WTC11 (cell line): ENCODE results near the gene ALK. TPM values are rescaled to one million over a fixed set of nuclear protein-coding genes. Genes with fewer than 3 reads are reported as not detected.

ENCODE experiments used
- ATAC-seq: fragments of 200-7000 bp; cut with Tn5 transposase; 2 replicates; pipeline ENCODE4 v1.10.0; 2021; ENCODE audit warnings: mild to moderate bottlenecking, moderate library complexity
- CTCF ChIA-PET: fragments of 300-600 bp; sonication (Branson Sonifier 250); formaldehyde crosslinking; loops from one replicate; lab custom pipeline; 2021; ENCODE audit warnings: antibody characterized with exemption; lab: Charles Lee
- POLR2A ChIA-PET: fragments of 350-600 bp; sonication (Branson Sonifier 250); formaldehyde crosslinking; loops from one replicate; lab custom pipeline; 2021; ENCODE audit warnings: antibody characterized with exemption; lab: Charles Lee
- DNase-seq: peaks from one replicate; pipeline ENCODE4 v3.0.0; 2021; ENCODE audit warnings: low spot score
- H3K27ac Mint-ChIP-seq: 2 replicates; pipeline ENCODE4 v1.8.0; 2021; ENCODE audit warnings: mixed read lengths
- H3K27me3 Mint-ChIP-seq: 2 replicates; pipeline ENCODE4 v1.8.0; 2021; ENCODE audit warnings: low read depth, mild to moderate bottlenecking, moderate library complexity, mixed read lengths
- H3K36me3 Mint-ChIP-seq: 2 replicates; pipeline ENCODE4 v1.8.0; 2021; ENCODE audit warnings: mixed read lengths
- H3K4me1 Mint-ChIP-seq: 2 replicates; pipeline ENCODE4 v1.8.0; 2022; ENCODE audit warnings: mixed read lengths
- H3K4me3 Mint-ChIP-seq: 2 replicates; pipeline ENCODE4 v1.8.0; 2021; ENCODE audit warnings: mild to moderate bottlenecking, moderate library complexity, mixed read lengths
- H3K9me3 Mint-ChIP-seq: 2 replicates; pipeline ENCODE4 v1.8.0; 2021; ENCODE audit warnings: mixed read lengths
- CBFB ChIP-seq: sonication (generic); formaldehyde crosslinking; IDR thresholded peaks from 2 replicates; pipeline ENCODE4 v1.8.1; 2022; ENCODE audit warnings: mild to moderate bottlenecking, low read depth, missing genetic modification reagents
- CREB1 ChIP-seq: sonication (generic); formaldehyde crosslinking; IDR thresholded peaks from 2 replicates; pipeline ENCODE4 v1.8.0; 2023; ENCODE audit warnings: mild to moderate bottlenecking, missing genetic modification reagents
- ESRRA ChIP-seq: sonication (generic); formaldehyde crosslinking; IDR thresholded peaks from 2 replicates; pipeline ENCODE4 v1.8.1; 2022; ENCODE audit warnings: mild to moderate bottlenecking, missing genetic modification reagents, borderline replicate concordance
- FOXJ3 ChIP-seq: sonication (generic); formaldehyde crosslinking; IDR thresholded peaks from 2 replicates; pipeline ENCODE4 v1.9.0; 2021; ENCODE audit warnings: missing genetic modification reagents, mild to moderate bottlenecking, borderline replicate concordance
- FOXP1 ChIP-seq: sonication (generic); formaldehyde crosslinking; IDR thresholded peaks from 2 replicates; pipeline ENCODE4 v1.8.0; 2022; ENCODE audit warnings: missing genetic modification reagents, mild to moderate bottlenecking, moderate library complexity, borderline replicate concordance
- JUN ChIP-seq: sonication (generic); formaldehyde crosslinking; IDR thresholded peaks from 2 replicates; pipeline ENCODE4 v1.8.0; 2023; ENCODE audit warnings: mild to moderate bottlenecking, missing genetic modification reagents
- MYBL2 ChIP-seq: sonication (generic); formaldehyde crosslinking; IDR thresholded peaks from 2 replicates; pipeline ENCODE4 v1.8.1; 2023; ENCODE audit warnings: mild to moderate bottlenecking, moderate library complexity, missing genetic modification reagents
- NFYB ChIP-seq: sonication (generic); formaldehyde crosslinking; conservative IDR thresholded peaks from 2 replicates; pipeline ENCODE4 v1.8.0; 2022; ENCODE audit warnings: low read depth, missing genetic modification reagents
- NR1H2 ChIP-seq: sonication (generic); formaldehyde crosslinking; IDR thresholded peaks from 2 replicates; pipeline ENCODE4 v1.9.0; 2021; ENCODE audit warnings: mild to moderate bottlenecking, moderate library complexity, missing genetic modification reagents
- SOX15 ChIP-seq: fragments of 250-450 bp; sonication (Bioruptor Pico); IDR thresholded peaks from 2 replicates; pipeline ENCODE4 v1.9.0; 2021; ENCODE audit warnings: mild to moderate bottlenecking
- TCF7 ChIP-seq: sonication (generic); formaldehyde crosslinking; IDR thresholded peaks from 2 replicates; pipeline ENCODE4 v1.8.0; 2022; ENCODE audit warnings: mild to moderate bottlenecking, low read depth, missing genetic modification reagents, moderate library complexity
- ZNF396 ChIP-seq: fragments of 250-450 bp; sonication (Bioruptor Pico); IDR thresholded peaks from 2 replicates; pipeline ENCODE4 v1.8.0; 2021; ENCODE audit warnings: mild to moderate bottlenecking, moderate library complexity, borderline replicate concordance
- ZNF416 ChIP-seq: fragments of 250-450 bp; sonication (Bioruptor Pico); IDR thresholded peaks from 2 replicates; pipeline ENCODE4 v1.9.0; 2021; ENCODE audit warnings: mild to moderate bottlenecking, inconsistent platforms
- ZNF671 ChIP-seq: fragments of 250-450 bp; sonication (Bioruptor Pico); IDR thresholded peaks from 2 replicates; pipeline ENCODE4 v1.8.0; 2021; ENCODE audit warnings: mild to moderate bottlenecking
- total RNA-seq: library from RNA; stranded (reverse); gene quantifications from 3 replicates; pipeline ENCODE4 v1.2.3, GENCODE V29; 2021
- TF ChIP-seq, protein P1 (sequence below): sonication (generic); formaldehyde crosslinking; conservative IDR thresholded peaks from 2 replicates; pipeline ENCODE4 v1.8.1; 2022; ENCODE audit warnings: mild to moderate bottlenecking, missing genetic modification reagents
- TF ChIP-seq, protein P2 (sequence below): fragments of 250-450 bp; sonication (Bioruptor Pico); IDR thresholded peaks from 2 replicates; pipeline ENCODE4 v2.1.2; 2022; ENCODE audit warnings: mild to moderate bottlenecking, moderate library complexity
- TF ChIP-seq, protein P3 (sequence below): sonication (generic); formaldehyde crosslinking; IDR thresholded peaks from 2 replicates; pipeline ENCODE4 v1.8.0; 2022; ENCODE audit warnings: mild to moderate bottlenecking, missing genetic modification reagents
- TF ChIP-seq, protein P4 (sequence below): sonication (generic); formaldehyde crosslinking; IDR thresholded peaks from 2 replicates; pipeline ENCODE4 v1.8.0; 2022; ENCODE audit warnings: mild to moderate bottlenecking, missing genetic modification reagents
- TF ChIP-seq, protein P5 (sequence below): sonication (generic); formaldehyde crosslinking; IDR thresholded peaks from 2 replicates; pipeline ENCODE4 v1.8.0; 2022; ENCODE audit warnings: mild to moderate bottlenecking, missing genetic modification reagents
- TF ChIP-seq, protein P6 (sequence below): sonication (generic); formaldehyde crosslinking; IDR thresholded peaks from 2 replicates; pipeline ENCODE4 v1.8.0; 2023; ENCODE audit warnings: missing genetic modification reagents, mild to moderate bottlenecking, borderline replicate concordance
- TF ChIP-seq, protein P7 (sequence below): sonication (generic); formaldehyde crosslinking; IDR thresholded peaks from 2 replicates; pipeline ENCODE4 v1.8.0; 2023; ENCODE audit warnings: mild to moderate bottlenecking, missing genetic modification reagents

The ALK gene
- total RNA-seq, 1 experiment from 2014 or later, result not detected

DNA sequence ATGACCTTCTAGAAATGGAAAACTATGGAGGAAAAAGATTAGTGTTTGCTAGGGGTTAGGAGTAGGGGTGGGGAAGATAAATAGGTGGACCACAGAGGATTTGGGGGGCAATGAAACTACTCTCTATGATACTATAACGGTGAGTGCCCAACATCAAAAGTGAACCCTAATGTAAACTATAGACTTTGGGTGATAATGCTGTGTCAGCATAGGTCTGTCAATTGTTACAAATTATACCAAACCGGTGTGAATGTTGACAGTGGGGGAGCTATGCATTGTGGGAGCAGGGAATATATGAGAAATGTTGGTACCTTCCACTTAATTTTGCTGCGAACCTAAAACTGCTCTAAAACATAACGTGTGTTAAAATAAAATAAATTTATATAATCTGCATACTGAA lies 180.3 kb downstream of the ALK start:
- no peak for DNase-seq
- Mint-ChIP-seq H3K9me3 (no peaks in the 10 kb centered on the region), H3K36me3 (no peaks in the 10 kb centered on the region), H3K27me3 (no peaks in the 10 kb centered on the region; the same call in 1 of the 2 replicates), H3K4me1 (no peaks in the 10 kb centered on the region), H3K4me3 (no peak overlapping the region), H3K27ac (no peak overlapping the region)
- POLR2A ChIA-PET, result no interaction called here
- no peak for ATAC-seq
- CTCF ChIA-PET, result no interaction called here
- TF ChIP-seq, protein P1, sequence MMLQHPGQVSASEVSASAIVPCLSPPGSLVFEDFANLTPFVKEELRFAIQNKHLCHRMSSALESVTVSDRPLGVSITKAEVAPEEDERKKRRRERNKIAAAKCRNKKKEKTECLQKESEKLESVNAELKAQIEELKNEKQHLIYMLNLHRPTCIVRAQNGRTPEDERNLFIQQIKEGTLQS (CRISPR knock-in tag), result no peak
- TF ChIP-seq, protein P2, sequence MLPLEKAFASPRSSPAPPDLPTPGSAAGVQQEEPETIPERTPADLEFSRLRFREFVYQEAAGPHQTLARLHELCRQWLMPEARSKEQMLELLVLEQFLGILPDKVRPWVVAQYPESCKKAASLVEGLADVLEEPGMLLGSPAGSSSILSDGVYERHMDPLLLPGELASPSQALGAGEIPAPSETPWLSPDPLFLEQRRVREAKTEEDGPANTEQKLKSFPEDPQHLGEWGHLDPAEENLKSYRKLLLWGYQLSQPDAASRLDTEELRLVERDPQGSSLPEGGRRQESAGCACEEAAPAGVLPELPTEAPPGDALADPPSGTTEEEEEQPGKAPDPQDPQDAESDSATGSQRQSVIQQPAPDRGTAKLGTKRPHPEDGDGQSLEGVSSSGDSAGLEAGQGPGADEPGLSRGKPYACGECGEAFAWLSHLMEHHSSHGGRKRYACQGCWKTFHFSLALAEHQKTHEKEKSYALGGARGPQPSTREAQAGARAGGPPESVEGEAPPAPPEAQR (CRISPR knock-in tag), result no peak
- no peak for TF ChIP-seq TCF7
- no peak for TF ChIP-seq ZNF671 (CRISPR knock-in tag)
- TF ChIP-seq FOXJ3 (CRISPR knock-in tag), result no peak
- no peak for TF ChIP-seq CREB1 (CRISPR knock-in tag)
- no peak for TF ChIP-seq ZNF416
- no peak for TF ChIP-seq MYBL2
- no peak for TF ChIP-seq NFYB (CRISPR knock-in tag)
- no peak for TF ChIP-seq NR1H2 (CRISPR knock-in tag)
- TF ChIP-seq ZNF396, result no peak
- TF ChIP-seq, protein P3, sequence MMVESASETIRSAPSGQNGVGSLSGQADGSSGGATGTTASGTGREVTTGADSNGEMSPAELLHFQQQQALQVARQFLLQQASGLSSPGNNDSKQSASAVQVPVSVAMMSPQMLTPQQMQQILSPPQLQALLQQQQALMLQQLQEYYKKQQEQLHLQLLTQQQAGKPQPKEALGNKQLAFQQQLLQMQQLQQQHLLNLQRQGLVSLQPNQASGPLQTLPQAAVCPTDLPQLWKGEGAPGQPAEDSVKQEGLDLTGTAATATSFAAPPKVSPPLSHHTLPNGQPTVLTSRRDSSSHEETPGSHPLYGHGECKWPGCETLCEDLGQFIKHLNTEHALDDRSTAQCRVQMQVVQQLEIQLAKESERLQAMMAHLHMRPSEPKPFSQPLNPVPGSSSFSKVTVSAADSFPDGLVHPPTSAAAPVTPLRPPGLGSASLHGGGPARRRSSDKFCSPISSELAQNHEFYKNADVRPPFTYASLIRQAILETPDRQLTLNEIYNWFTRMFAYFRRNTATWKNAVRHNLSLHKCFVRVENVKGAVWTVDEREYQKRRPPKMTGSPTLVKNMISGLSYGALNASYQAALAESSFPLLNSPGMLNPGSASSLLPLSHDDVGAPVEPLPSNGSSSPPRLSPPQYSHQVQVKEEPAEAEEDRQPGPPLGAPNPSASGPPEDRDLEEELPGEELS (CRISPR knock-in tag), result no peak
- TF ChIP-seq, protein P4, sequence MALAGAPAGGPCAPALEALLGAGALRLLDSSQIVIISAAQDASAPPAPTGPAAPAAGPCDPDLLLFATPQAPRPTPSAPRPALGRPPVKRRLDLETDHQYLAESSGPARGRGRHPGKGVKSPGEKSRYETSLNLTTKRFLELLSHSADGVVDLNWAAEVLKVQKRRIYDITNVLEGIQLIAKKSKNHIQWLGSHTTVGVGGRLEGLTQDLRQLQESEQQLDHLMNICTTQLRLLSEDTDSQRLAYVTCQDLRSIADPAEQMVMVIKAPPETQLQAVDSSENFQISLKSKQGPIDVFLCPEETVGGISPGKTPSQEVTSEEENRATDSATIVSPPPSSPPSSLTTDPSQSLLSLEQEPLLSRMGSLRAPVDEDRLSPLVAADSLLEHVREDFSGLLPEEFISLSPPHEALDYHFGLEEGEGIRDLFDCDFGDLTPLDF, result no peak
- TF ChIP-seq CBFB (CRISPR knock-in tag), result no peak
- no peak for TF ChIP-seq FOXP1 (CRISPR knock-in tag)
- TF ChIP-seq, protein P5, sequence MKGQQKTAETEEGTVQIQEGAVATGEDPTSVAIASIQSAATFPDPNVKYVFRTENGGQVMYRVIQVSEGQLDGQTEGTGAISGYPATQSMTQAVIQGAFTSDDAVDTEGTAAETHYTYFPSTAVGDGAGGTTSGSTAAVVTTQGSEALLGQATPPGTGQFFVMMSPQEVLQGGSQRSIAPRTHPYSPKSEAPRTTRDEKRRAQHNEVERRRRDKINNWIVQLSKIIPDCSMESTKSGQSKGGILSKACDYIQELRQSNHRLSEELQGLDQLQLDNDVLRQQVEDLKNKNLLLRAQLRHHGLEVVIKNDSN, result no peak
- no peak for TF ChIP-seq SOX15 (CRISPR knock-in tag)
- TF ChIP-seq ESRRA, result no peak

DNA sequence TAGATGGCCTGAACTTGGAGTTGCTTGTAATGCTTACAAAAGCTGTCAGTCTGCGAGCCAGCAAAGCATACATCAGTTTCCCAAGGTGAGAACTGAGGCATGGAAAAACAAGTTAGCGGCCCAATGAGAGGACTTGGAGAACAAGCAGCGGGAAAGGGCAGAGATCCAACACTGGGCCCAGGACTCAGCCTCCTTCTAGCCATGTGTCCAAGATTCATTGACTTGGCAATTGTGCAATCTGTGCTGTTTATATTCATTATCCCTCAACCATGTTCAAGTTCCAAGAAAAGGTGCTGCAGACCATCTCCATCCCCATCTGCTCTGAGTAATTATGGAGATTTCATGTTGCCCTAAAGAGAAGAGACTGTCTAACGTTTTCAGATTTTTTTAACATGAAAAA lies 187.4 kb downstream of the ALK start:
- H3K27ac Mint-ChIP-seq, result no peak overlapping the region
- TF ChIP-seq, protein P1 (CRISPR knock-in tag), result no peak
- TF ChIP-seq, protein P6, sequence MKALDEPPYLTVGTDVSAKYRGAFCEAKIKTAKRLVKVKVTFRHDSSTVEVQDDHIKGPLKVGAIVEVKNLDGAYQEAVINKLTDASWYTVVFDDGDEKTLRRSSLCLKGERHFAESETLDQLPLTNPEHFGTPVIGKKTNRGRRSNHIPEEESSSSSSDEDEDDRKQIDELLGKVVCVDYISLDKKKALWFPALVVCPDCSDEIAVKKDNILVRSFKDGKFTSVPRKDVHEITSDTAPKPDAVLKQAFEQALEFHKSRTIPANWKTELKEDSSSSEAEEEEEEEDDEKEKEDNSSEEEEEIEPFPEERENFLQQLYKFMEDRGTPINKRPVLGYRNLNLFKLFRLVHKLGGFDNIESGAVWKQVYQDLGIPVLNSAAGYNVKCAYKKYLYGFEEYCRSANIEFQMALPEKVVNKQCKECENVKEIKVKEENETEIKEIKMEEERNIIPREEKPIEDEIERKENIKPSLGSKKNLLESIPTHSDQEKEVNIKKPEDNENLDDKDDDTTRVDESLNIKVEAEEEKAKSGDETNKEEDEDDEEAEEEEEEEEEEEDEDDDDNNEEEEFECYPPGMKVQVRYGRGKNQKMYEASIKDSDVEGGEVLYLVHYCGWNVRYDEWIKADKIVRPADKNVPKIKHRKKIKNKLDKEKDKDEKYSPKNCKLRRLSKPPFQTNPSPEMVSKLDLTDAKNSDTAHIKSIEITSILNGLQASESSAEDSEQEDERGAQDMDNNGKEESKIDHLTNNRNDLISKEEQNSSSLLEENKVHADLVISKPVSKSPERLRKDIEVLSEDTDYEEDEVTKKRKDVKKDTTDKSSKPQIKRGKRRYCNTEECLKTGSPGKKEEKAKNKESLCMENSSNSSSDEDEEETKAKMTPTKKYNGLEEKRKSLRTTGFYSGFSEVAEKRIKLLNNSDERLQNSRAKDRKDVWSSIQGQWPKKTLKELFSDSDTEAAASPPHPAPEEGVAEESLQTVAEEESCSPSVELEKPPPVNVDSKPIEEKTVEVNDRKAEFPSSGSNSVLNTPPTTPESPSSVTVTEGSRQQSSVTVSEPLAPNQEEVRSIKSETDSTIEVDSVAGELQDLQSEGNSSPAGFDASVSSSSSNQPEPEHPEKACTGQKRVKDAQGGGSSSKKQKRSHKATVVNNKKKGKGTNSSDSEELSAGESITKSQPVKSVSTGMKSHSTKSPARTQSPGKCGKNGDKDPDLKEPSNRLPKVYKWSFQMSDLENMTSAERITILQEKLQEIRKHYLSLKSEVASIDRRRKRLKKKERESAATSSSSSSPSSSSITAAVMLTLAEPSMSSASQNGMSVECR (CRISPR knock-in tag), result no peak
- TF ChIP-seq, protein P7, sequence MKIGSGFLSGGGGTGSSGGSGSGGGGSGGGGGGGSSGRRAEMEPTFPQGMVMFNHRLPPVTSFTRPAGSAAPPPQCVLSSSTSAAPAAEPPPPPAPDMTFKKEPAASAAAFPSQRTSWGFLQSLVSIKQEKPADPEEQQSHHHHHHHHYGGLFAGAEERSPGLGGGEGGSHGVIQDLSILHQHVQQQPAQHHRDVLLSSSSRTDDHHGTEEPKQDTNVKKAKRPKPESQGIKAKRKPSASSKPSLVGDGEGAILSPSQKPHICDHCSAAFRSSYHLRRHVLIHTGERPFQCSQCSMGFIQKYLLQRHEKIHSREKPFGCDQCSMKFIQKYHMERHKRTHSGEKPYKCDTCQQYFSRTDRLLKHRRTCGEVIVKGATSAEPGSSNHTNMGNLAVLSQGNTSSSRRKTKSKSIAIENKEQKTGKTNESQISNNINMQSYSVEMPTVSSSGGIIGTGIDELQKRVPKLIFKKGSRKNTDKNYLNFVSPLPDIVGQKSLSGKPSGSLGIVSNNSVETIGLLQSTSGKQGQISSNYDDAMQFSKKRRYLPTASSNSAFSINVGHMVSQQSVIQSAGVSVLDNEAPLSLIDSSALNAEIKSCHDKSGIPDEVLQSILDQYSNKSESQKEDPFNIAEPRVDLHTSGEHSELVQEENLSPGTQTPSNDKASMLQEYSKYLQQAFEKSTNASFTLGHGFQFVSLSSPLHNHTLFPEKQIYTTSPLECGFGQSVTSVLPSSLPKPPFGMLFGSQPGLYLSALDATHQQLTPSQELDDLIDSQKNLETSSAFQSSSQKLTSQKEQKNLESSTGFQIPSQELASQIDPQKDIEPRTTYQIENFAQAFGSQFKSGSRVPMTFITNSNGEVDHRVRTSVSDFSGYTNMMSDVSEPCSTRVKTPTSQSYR (CRISPR knock-in tag), result no peak
- TF ChIP-seq JUN, result no peak
- TF ChIP-seq, protein P3 (CRISPR knock-in tag), result no peak

More for the DNA sequence above, 187.4 kb downstream of the ALK start:
- DNase-seq (no peak), ATAC-seq (no peak)
- ChIA-PET CTCF (no interaction called here), POLR2A (no interaction called here)
- no peaks in the 10 kb centered on the region for H3K4me1 Mint-ChIP-seq
- no peak overlapping the region for H3K4me3 Mint-ChIP-seq
- H3K36me3 Mint-ChIP-seq, result no peaks in the 10 kb centered on the region
- H3K9me3 Mint-ChIP-seq, result peaks cover 4% of the 10 kb centered on the region; the same call in 1 of the 2 replicates
- H3K27me3 Mint-ChIP-seq, result no peaks in the 10 kb centered on the region; the same call in 1 of the 2 replicates
